Neural cell (in vitro differentiated cells): ENCODE measurements around the gene BMERB1. TPM values are rescaled to one million over a fixed set of nuclear protein-coding genes. Genes with fewer than 3 reads are reported as not detected.
"Not testable (repeated sequence)": the region's sequence is repeated elsewhere in the genome, so short reads cannot be mapped to it uniquely, and the experiment has no call there.

ENCODE experiments used
- H2AFZ ChIP-seq: fragments of 200-600, 300-800 bp; sonication (generic), shearing (Covaris generic); 2 replicates; pipeline ENCODE4 v1.6.0; 2014; ENCODE audit warnings: low read depth, mild to moderate bottlenecking, antibody characterized with exemption, low read length, moderate library complexity
- H3F3A ChIP-seq: fragments of 200-600 bp; shearing (Covaris generic); 2 replicates; pipeline ENCODE4 v1.6.1; 2016; ENCODE audit warnings: mild to moderate bottlenecking, moderate library complexity, mixed read lengths, antibody characterized with exemption, low read length; ENCODE audit not compliant: insufficient read depth, poor library complexity, severe bottlenecking
- H3K27ac ChIP-seq: fragments of 200-600, 300-800 bp; sonication (generic), shearing (Covaris generic); 2 replicates; pipeline ENCODE4 v1.5.1; 2014; ENCODE audit warnings: mild to moderate bottlenecking, low read length, moderate library complexity
- H3K27me3 ChIP-seq: fragments of 300-800, 200-600 bp; sonication (generic), shearing (Covaris generic); 2 replicates; pipeline ENCODE4 v1.6.0; 2014; ENCODE audit warnings: mild to moderate bottlenecking, low read depth, low read length, moderate library complexity; ENCODE audit not compliant: insufficient read depth
- H3K36me3 ChIP-seq: fragments of 300-800, 200-600 bp; sonication (generic), shearing (Covaris generic); 2 replicates; pipeline ENCODE4 v1.5.1; 2014; ENCODE audit warnings: mild to moderate bottlenecking, antibody characterized with exemption, low read length, moderate library complexity; ENCODE audit not compliant: insufficient read depth
- H3K4me2 ChIP-seq: fragments of 300-800, 200-600 bp; sonication (generic), shearing (Covaris generic); 2 replicates; pipeline ENCODE4 v1.6.0; 2014; ENCODE audit warnings: mild to moderate bottlenecking, low read length
- H3K4me3 ChIP-seq: fragments of 300-800, 200-600 bp; sonication (generic), shearing (Covaris generic); 2 replicates; pipeline ENCODE4 v1.5.1; 2014; ENCODE audit warnings: mild to moderate bottlenecking, low read length, moderate library complexity
- H3K79me2 ChIP-seq: fragments of 200-600 bp; shearing (Covaris generic); replicated peaks from 2 replicates; pipeline ENCODE4 v1.6.0; 2014; ENCODE audit warnings: mild to moderate bottlenecking, low read length, moderate library complexity; ENCODE audit not compliant: insufficient read depth
- H3K9ac ChIP-seq: fragments of 300-800, 200-600 bp; sonication (generic), shearing (Covaris generic); 2 replicates; pipeline ENCODE4 v1.6.1; 2016; ENCODE audit warnings: mild to moderate bottlenecking, low read length, mixed read lengths
- H3K9me2 ChIP-seq: fragments of 200-600 bp; shearing (Covaris generic); 2 replicates; pipeline ENCODE4 v1.6.1; 2016; ENCODE audit warnings: mild to moderate bottlenecking, low read length, mixed read lengths; ENCODE audit not compliant: insufficient read depth
- H3K9me3 ChIP-seq: fragments of 200-600, 300-800 bp; sonication (generic), shearing (Covaris generic); 2 replicates; pipeline ENCODE4 v1.6.1; 2016; ENCODE audit warnings: mild to moderate bottlenecking, mixed run types, low read length, moderate library complexity, mixed read lengths
- H4K20me1 ChIP-seq: fragments of 200-600 bp; shearing (Covaris generic); 2 replicates; pipeline ENCODE4 v1.6.1; 2016; ENCODE audit warnings: mild to moderate bottlenecking, mixed run types; ENCODE audit not compliant: insufficient read depth
- EP300 ChIP-seq: fragments of 450-650 bp; conservative IDR thresholded peaks from 2 replicates; pipeline ENCODE4 v1.6.1; 2014; ENCODE audit warnings: antibody characterized with exemption, mild to moderate bottlenecking, moderate library complexity; ENCODE audit not compliant: poor library complexity, severe bottlenecking
- EZH2 ChIP-seq: fragments of 200-600, 300-800 bp; shearing (Covaris generic), sonication (generic); IDR thresholded peaks from 2 replicates; pipeline ENCODE4 v1.6.1; 2014; ENCODE audit warnings: antibody characterized with exemption, low read length, borderline replicate concordance, mild to moderate bottlenecking; ENCODE audit not compliant: insufficient read depth, poor library complexity, severe bottlenecking
- MXI1 ChIP-seq: fragments of 450-650 bp; conservative IDR thresholded peaks from 2 replicates; pipeline ENCODE4 v1.6.1; 2014; ENCODE audit warnings: antibody characterized with exemption, mild to moderate bottlenecking; ENCODE audit not compliant: poor library complexity, severe bottlenecking
- POLR2AphosphoS5 ChIP-seq: IDR thresholded peaks from 2 replicates; pipeline ENCODE4 v1.6.1; 2012
- RAD21 ChIP-seq: fragments of 450-650 bp; conservative IDR thresholded peaks from 2 replicates; pipeline ENCODE4 v1.6.1; 2014; ENCODE audit warnings: antibody characterized with exemption, mild to moderate bottlenecking, moderate library complexity
- SMC3 ChIP-seq: fragments of 450-650 bp; conservative IDR thresholded peaks from 2 replicates; pipeline ENCODE4 v1.6.1; 2014; ENCODE audit warnings: antibody characterized with exemption, mild to moderate bottlenecking, moderate library complexity; ENCODE audit not compliant: poor library complexity
- TAF1 ChIP-seq: IDR thresholded peaks from 2 replicates; pipeline ENCODE4 v1.6.1; 2012; ENCODE audit warnings: low read depth
- polyA plus RNA-seq: library from polyadenylated mRNA; depleted of rRNA; stranded (reverse); fragments of >200 nt; gene quantifications from 2 replicates; pipeline ENCODE4 v1.2.3, GENCODE V29; 2014
- TF ChIP-seq, protein P1 (sequence below): fragments of 450-650 bp; IDR thresholded peaks from 2 replicates; pipeline ENCODE4 v1.5.1; 2014; ENCODE audit warnings: antibody characterized with exemption, mild to moderate bottlenecking, moderate library complexity; ENCODE audit not compliant: poor library complexity, severe bottlenecking
- TF ChIP-seq, protein P2 (sequence below): IDR thresholded peaks from 2 replicates; pipeline ENCODE4 v1.6.1; 2012; ENCODE audit warnings: borderline replicate concordance

Gene BMERB1
- polyA plus RNA-seq, 1 donor from 2014 or later, result 149 TPM

DNA sequence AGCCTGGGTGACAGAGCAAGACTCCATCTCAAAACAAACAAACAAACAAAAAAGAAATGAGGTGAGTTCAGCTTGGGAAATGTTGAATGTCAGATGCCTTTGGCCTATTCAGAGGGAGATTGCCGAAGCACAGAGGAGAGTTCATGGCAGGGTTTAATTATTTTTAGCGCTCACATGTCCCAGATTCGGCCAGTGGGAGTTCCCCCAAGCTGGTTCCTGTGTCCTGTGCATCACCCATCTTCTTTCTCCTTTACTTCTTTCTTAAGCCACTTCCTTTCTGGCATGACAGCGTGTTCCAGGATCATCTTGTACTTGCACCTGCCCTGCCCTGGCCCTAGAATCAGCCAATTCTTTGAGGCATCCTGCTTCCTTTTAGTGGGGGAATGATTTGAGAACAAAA is 29.6 kb upstream of the BMERB1 start:
- Histone ChIP-seq H3K9me2 (no peaks in the 10 kb centered on the region), H2AFZ (no peak overlapping the region), H3K27ac (no peak overlapping the region), H3K79me2 (no peaks in the 10 kb centered on the region), H3K4me2 (no peak overlapping the region), H4K20me1 (no peaks in the 10 kb centered on the region), H3K36me3 (no peaks in the 10 kb centered on the region), H3K9ac (no peak overlapping the region), H3K27me3 (no peaks in the 10 kb centered on the region), H3K9me3 (no peaks in the 10 kb centered on the region), H3K4me3 (no peak overlapping the region), H3F3A (no peaks in the 10 kb centered on the region)
- TF ChIP-seq RAD21 (no peak), SMC3 (no peak), TAF1 (no peak), MXI1 (no peak), EZH2 (no peak), EP300 (no peak), POLR2AphosphoS5 (no peak)
- TF ChIP-seq, protein P1, sequence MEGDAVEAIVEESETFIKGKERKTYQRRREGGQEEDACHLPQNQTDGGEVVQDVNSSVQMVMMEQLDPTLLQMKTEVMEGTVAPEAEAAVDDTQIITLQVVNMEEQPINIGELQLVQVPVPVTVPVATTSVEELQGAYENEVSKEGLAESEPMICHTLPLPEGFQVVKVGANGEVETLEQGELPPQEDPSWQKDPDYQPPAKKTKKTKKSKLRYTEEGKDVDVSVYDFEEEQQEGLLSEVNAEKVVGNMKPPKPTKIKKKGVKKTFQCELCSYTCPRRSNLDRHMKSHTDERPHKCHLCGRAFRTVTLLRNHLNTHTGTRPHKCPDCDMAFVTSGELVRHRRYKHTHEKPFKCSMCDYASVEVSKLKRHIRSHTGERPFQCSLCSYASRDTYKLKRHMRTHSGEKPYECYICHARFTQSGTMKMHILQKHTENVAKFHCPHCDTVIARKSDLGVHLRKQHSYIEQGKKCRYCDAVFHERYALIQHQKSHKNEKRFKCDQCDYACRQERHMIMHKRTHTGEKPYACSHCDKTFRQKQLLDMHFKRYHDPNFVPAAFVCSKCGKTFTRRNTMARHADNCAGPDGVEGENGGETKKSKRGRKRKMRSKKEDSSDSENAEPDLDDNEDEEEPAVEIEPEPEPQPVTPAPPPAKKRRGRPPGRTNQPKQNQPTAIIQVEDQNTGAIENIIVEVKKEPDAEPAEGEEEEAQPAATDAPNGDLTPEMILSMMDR, result no peak
- TF ChIP-seq, protein P2, sequence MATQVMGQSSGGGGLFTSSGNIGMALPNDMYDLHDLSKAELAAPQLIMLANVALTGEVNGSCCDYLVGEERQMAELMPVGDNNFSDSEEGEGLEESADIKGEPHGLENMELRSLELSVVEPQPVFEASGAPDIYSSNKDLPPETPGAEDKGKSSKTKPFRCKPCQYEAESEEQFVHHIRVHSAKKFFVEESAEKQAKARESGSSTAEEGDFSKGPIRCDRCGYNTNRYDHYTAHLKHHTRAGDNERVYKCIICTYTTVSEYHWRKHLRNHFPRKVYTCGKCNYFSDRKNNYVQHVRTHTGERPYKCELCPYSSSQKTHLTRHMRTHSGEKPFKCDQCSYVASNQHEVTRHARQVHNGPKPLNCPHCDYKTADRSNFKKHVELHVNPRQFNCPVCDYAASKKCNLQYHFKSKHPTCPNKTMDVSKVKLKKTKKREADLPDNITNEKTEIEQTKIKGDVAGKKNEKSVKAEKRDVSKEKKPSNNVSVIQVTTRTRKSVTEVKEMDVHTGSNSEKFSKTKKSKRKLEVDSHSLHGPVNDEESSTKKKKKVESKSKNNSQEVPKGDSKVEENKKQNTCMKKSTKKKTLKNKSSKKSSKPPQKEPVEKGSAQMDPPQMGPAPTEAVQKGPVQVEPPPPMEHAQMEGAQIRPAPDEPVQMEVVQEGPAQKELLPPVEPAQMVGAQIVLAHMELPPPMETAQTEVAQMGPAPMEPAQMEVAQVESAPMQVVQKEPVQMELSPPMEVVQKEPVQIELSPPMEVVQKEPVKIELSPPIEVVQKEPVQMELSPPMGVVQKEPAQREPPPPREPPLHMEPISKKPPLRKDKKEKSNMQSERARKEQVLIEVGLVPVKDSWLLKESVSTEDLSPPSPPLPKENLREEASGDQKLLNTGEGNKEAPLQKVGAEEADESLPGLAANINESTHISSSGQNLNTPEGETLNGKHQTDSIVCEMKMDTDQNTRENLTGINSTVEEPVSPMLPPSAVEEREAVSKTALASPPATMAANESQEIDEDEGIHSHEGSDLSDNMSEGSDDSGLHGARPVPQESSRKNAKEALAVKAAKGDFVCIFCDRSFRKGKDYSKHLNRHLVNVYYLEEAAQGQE, result no peak

DNA sequence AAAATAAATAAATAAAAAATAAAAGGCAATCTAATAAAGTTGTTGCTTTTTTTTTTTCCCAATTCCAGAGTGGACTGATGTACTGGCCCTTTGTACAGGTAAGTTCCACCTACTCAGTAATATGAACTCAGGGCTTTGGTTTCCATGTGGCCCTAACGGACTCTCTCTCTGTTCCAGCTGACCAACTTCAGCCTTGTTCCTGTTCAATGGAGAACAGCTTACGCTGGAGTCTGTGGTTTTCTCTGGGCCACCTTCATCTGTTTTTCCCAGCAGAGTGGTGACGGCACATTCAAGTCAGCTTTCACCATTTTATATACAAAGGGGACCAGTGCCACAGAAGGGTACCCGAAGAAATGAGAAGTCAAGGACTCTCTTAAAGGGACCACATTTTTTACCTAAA is 26.6 kb upstream of the BMERB1 start:
- not testable (repeated sequence) for H2AFZ ChIP-seq, H3K79me2 ChIP-seq, H3K36me3 ChIP-seq, H3K27me3 ChIP-seq, H3K4me3 ChIP-seq, H3F3A ChIP-seq, H3K9me2 ChIP-seq, H3K4me2 ChIP-seq, H4K20me1 ChIP-seq, H3K9me3 ChIP-seq, H3K27ac ChIP-seq, H3K9ac ChIP-seq

DNA sequence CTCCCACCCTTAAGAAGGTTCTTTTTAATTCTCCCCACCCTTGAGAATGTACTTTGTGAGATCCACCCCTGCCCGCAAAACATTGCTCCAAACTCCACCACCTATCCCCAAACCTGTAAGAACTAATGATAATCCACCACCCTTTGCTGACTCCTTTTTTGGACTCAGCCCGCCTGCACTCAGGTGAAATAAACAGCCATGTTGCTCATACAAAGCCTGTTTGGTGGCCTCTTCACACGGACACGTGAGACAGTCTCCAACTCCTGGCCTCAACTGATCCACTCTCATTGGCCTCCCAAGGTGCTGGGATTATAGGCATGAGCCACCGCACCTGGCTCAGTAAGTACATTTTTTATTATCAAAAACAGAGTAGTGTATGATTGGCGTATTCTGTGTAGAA is 24.9 kb upstream of the BMERB1 start:
- H3K9me3 ChIP-seq, H4K20me1 ChIP-seq, H3F3A ChIP-seq, H3K79me2 ChIP-seq, H2AFZ ChIP-seq, H3K27me3 ChIP-seq, H3K9ac ChIP-seq, H3K4me3 ChIP-seq, H3K27ac ChIP-seq, H3K4me2 ChIP-seq, H3K36me3 ChIP-seq, H3K9me2 ChIP-seq: not testable (repeated sequence)
